AG04450 (cell line): ENCODE measurements around the gene DRG1. TPM values are rescaled to one million over a fixed set of nuclear protein-coding genes. Genes with fewer than 3 reads are reported as not detected.
"Not testable (repeated sequence)": the region's sequence is repeated elsewhere in the genome, so short reads cannot be mapped to it uniquely, and the experiment has no call there.

Experiments
- CTCF ChIA-PET: fragments of 300-600, 350-600 bp; formaldehyde crosslinking; extraction: SDS; loops from one replicate; lab custom pipeline; 2022; ENCODE audit warnings: antibody characterized with exemption, inconsistent platforms; lab: Charles Lee
- POLR2A ChIA-PET: fragments of 350-600 bp; formaldehyde crosslinking; extraction: SDS; loops from one replicate; lab custom pipeline; 2021; ENCODE audit warnings: antibody characterized with exemption, inconsistent platforms; lab: Yijun Ruan, JAX
- DNase-seq: peaks from one replicate; pipeline ENCODE4 v3.0.0-alpha.2; 2011; ENCODE audit warnings: low read depth, low spot score
- H3K27ac ChIP-seq: one replicate; pipeline ENCODE4 v1.5.1; 2012; ENCODE audit warnings: low read depth, low read length, control low read depth
- H3K27me3 ChIP-seq: one replicate; pipeline ENCODE4 v1.6.0; 2012; ENCODE audit warnings: low read length; ENCODE audit not compliant: control insufficient read depth, insufficient read depth
- H3K4me3 ChIP-seq: 2 replicates; pipeline ENCODE4 v1.5.1; 2011; ENCODE audit warnings: mild to moderate bottlenecking, low read depth, low read length, control low read depth
- H3K9me3 ChIP-seq: 2 replicates; pipeline ENCODE4 v1.5.1; 2012; ENCODE audit warnings: low read length; ENCODE audit not compliant: control insufficient read depth, insufficient read depth
- CTCF ChIP-seq: IDR thresholded peaks from 2 replicates; pipeline ENCODE4 v1.5.1; 2011; ENCODE audit warnings: low read depth, low read length, control low read depth, inconsistent platforms
- polyA plus RNA-seq: library from polyadenylated mRNA; depleted of rRNA; stranded (reverse); fragments of >200 nt; gene quantifications from 2 replicates; pipeline ENCODE4 v1.2.3, GENCODE V29; 2011

The DRG1 gene
- polyA plus RNA-seq, 1 experiment = 108 TPM

- no peak for DNase-seq
- Histone ChIP-seq H3K4me3 (no peak overlapping the region), H3K27ac (no peak overlapping the region), H3K27me3 (no peaks in the 10 kb centered on the region), H3K9me3 (no peaks in the 10 kb centered on the region)
- POLR2A ChIA-PET = no interaction called here
- CTCF ChIA-PET = no interaction called here
- no peak for TF ChIP-seq CTCF
Observed at GRCh38 chr22:31361743-31362142, 37.7 kb upstream of the DRG1 start.

- DNase-seq = no peak
- ChIA-PET POLR2A (no interaction called here), CTCF (interaction anchor here (0.6 kb wide), 1 partner anchor 161 kb away, joined by 5 read pairs; no protein-coding TSS in a partner anchor)
Observed at GRCh38 chr22:31363885-31364465, 35.4 kb upstream of the DRG1 start.

GRCh38 chr22:31367426-31367825 is 32.0 kb upstream of the DRG1 start:
- POLR2A ChIA-PET = no interaction called here

More at GRCh38 chr22:31363885-31364465, 35.4 kb upstream of the DRG1 start:
- Histone ChIP-seq H3K27ac (no peak overlapping the region), H3K9me3 (no peaks in the 10 kb centered on the region), H3K4me3 (no peak overlapping the region), H3K27me3 (no peaks in the 10 kb centered on the region)
- TF ChIP-seq CTCF = no peak

GRCh38 chr22:31377612-31378011 is 21.8 kb upstream of the DRG1 start:
- H3K27me3 ChIP-seq = peaks cover 3% of the 10 kb centered on the region
- no peak overlapping the region for H3K27ac ChIP-seq
- no peak for DNase-seq
- H3K9me3 ChIP-seq = no peaks in the 10 kb centered on the region
- POLR2A ChIA-PET = no interaction called here
- TF ChIP-seq CTCF = no peak
- CTCF ChIA-PET = no interaction called here
- no peak overlapping the region for H3K4me3 ChIP-seq

More at GRCh38 chr22:31367426-31367825, 32.0 kb upstream of the DRG1 start:
- Histone ChIP-seq H3K9me3 (no peaks in the 10 kb centered on the region), H3K27ac (no peak overlapping the region), H3K27me3 (no peaks in the 10 kb centered on the region), H3K4me3 (no peak overlapping the region)
- DNase-seq = no peak
- no peak for TF ChIP-seq CTCF
- CTCF ChIA-PET = interaction anchor here (0.7 kb wide), 1 partner anchor 54 kb away, joined by 3 read pairs; no protein-coding TSS in a partner anchor

GRCh38 chr22:31378123-31378522 is 21.3 kb upstream of the DRG1 start:
- CTCF ChIA-PET = interaction anchor here (0.7 kb wide), 1 partner anchor 1907 kb away, joined by 3 read pairs; no protein-coding TSS in a partner anchor
- DNase-seq = no peak
- POLR2A ChIA-PET = no interaction called here
- no peak overlapping the region for H3K27ac ChIP-seq
- H3K4me3 ChIP-seq = no peak overlapping the region
- peaks cover 3% of the 10 kb centered on the region for H3K27me3 ChIP-seq
- no peak for TF ChIP-seq CTCF
- no peaks in the 10 kb centered on the region for H3K9me3 ChIP-seq

GRCh38 chr22:31378651-31379050 is 20.8 kb upstream of the DRG1 start:
- H3K4me3 ChIP-seq, H3K9me3 ChIP-seq, POLR2A ChIA-PET, H3K27ac ChIP-seq, H3K27me3 ChIP-seq, DNase-seq: not testable (repeated sequence)
- CTCF ChIA-PET = interaction anchor here (0.7 kb wide), 1 partner anchor 1908 kb away, joined by 3 read pairs; no protein-coding TSS in a partner anchor
